HepG2 (cell line): ENCODE measurements around the gene PAQR5.
"Not testable (repeated sequence)": the region's sequence is repeated elsewhere in the genome, so short reads cannot be mapped to it uniquely, and the experiment has no call there.

ENCODE experiments used
- ATF2 ChIP-seq: sonication (generic); formaldehyde crosslinking; IDR thresholded peaks from 2 replicates; pipeline ENCODE4 v1.4.0; 2020; ENCODE audit warnings: missing genetic modification reagents
- ETS1 ChIP-seq: sonication (generic); formaldehyde crosslinking; IDR thresholded peaks from 2 replicates; pipeline ENCODE4 v1.4.0; 2020; ENCODE audit warnings: missing genetic modification reagents
- EZH2 ChIP-seq: conservative IDR thresholded peaks from 2 replicates; pipeline ENCODE4 v1.6.1; 2012; ENCODE audit warnings: mild to moderate bottlenecking, low read depth, low read length, moderate library complexity
- HNRNPL ChIP-seq: fragments of 200-400 bp; formaldehyde crosslinking; IDR thresholded peaks from 2 replicates; pipeline ENCODE4 v1.6.1; 2017; ENCODE audit warnings: mild to moderate bottlenecking, low read depth, low read length
- KLF12 ChIP-seq: sonication (generic); formaldehyde crosslinking; IDR thresholded peaks from 2 replicates; pipeline ENCODE4 v1.4.0; 2020; ENCODE audit warnings: missing genetic modification reagents, borderline replicate concordance
- PHF20 ChIP-seq: sonication (generic); formaldehyde crosslinking; IDR thresholded peaks from 2 replicates; pipeline ENCODE4 v1.5.0; 2020; ENCODE audit warnings: mild to moderate bottlenecking, missing genetic modification reagents
- POLR2AphosphoS5 ChIP-seq: IDR thresholded peaks from 2 replicates; pipeline ENCODE4 v1.6.1; 2012; ENCODE audit warnings: low read depth, low read length
- TBX3 ChIP-seq: fragments of 450-650 bp; IDR thresholded peaks from 2 replicates; pipeline ENCODE4 v1.6.1; 2017; ENCODE audit warnings: antibody characterized with exemption, mild to moderate bottlenecking, inconsistent platforms, borderline replicate concordance
- USF2 ChIP-seq, 2 experiments: sonication (generic) in 1 of 2; formaldehyde crosslinking in 1 of 2; IDR thresholded peaks; 2 replicates each; pipeline versions ENCODE4 v1.5.1 to v1.6.1; 2011 to 2020; ENCODE audit warnings: borderline replicate concordance in 1 of 2, low read depth in 1 of 2, low read length in 1 of 2, mild to moderate bottlenecking in 1 of 2, missing genetic modification reagents in 1 of 2, moderate library complexity in 1 of 2
- ZNF564 ChIP-seq: sonication (generic); formaldehyde crosslinking; IDR thresholded peaks from 2 replicates; pipeline ENCODE4 v1.8.1; 2023; ENCODE audit warnings: mild to moderate bottlenecking, missing genetic modification reagents
- ZNF629 ChIP-seq: sonication (generic); formaldehyde crosslinking; conservative IDR thresholded peaks from 2 replicates; pipeline ENCODE4 v1.5.0; 2020; ENCODE audit warnings: missing genetic modification reagents

- not testable (repeated sequence) for TF ChIP-seq TBX3; PHF20 (CRISPR knock-in tag); HNRNPL; KLF12 (CRISPR knock-in tag); ATF2 (CRISPR knock-in tag); ETS1; USF2 (IDR thresholded peaks at IDR 0.05; ENCODE audit: low read depth, low read length); USF2 (CRISPR knock-in tag; IDR thresholded peaks at IDR 0.05; ENCODE audit: borderline replicate concordance); ZNF564 (CRISPR knock-in tag); EZH2; POLR2AphosphoS5; ZNF629
These were observed 83.5 kb downstream of the PAQR5 start for GRCh38 chr15:69382176-69382575.
